ENCODE results near the gene GUCA1A.
"Not testable (repeated sequence)": the region's sequence is repeated elsewhere in the genome, so short reads cannot be mapped to it uniquely, and the experiment has no call there.

GUCA1A gene

GRCh38 chr6:42159431-42160024 is 13.6 kb upstream of the GUCA1A start:
- H3K27me3 ChIP-seq (ENCODE audit: control insufficient read depth, insufficient read depth, low read length): no peaks in the 10 kb centered on the region
- no peaks in the 10 kb centered on the region for H3K36me3 ChIP-seq (ENCODE audit: control insufficient read depth, insufficient read depth, low read length)
- no peaks in the 10 kb centered on the region for H3K9me3 ChIP-seq (ENCODE audit: control insufficient read depth, insufficient read depth, low read length)
- no peak for DNase-seq (ENCODE audit: low read depth, low spot score)
- H3K27ac ChIP-seq (ENCODE audit: low read length): no peak overlapping the region
- H3K4me1 ChIP-seq (ENCODE audit: control insufficient read depth, insufficient read depth, low read length): peaks cover 5% of the 10 kb centered on the region
- H3K4me3 ChIP-seq (ENCODE audit: low read length): no peak overlapping the region
- WGBS (ENCODE audit: insufficient coverage, insufficient read length): no CpG with 5 or more reads among the region's 4 CpGs

- H3K4me3 ChIP-seq (ENCODE audit: low read length): no peak overlapping the region
Observed at GRCh38 chr6:42162384-42162783, 10.8 kb upstream of the GUCA1A start.

GRCh38 chr6:42162812-42163211 is 10.4 kb upstream of the GUCA1A start:
- Histone ChIP-seq H3K4me1 (ENCODE audit: control insufficient read depth, insufficient read depth, low read length) (peaks cover 2% of the 10 kb centered on the region), H3K9me3 (ENCODE audit: control insufficient read depth, insufficient read depth, low read length) (no peaks in the 10 kb centered on the region), H3K36me3 (ENCODE audit: control insufficient read depth, insufficient read depth, low read length) (no peaks in the 10 kb centered on the region), H3K27me3 (ENCODE audit: control insufficient read depth, insufficient read depth, low read length) (no peaks in the 10 kb centered on the region), H3K4me3 (ENCODE audit: low read length) (no peak overlapping the region), H3K27ac (ENCODE audit: low read length) (no peak overlapping the region)
- DNase-seq (ENCODE audit: low read depth, low spot score): no peak
- no CpG with 5 or more reads among the region's 13 CpGs for WGBS (ENCODE audit: insufficient coverage, insufficient read length)

More at GRCh38 chr6:42162384-42162783, 10.8 kb upstream of the GUCA1A start:
- Histone ChIP-seq H3K9me3 (ENCODE audit: control insufficient read depth, insufficient read depth, low read length) (no peaks in the 10 kb centered on the region), H3K36me3 (ENCODE audit: control insufficient read depth, insufficient read depth, low read length) (no peaks in the 10 kb centered on the region), H3K27ac (ENCODE audit: low read length) (no peak overlapping the region), H3K27me3 (ENCODE audit: control insufficient read depth, insufficient read depth, low read length) (no peaks in the 10 kb centered on the region), H3K4me1 (ENCODE audit: control insufficient read depth, insufficient read depth, low read length) (peaks cover 2% of the 10 kb centered on the region)
- WGBS (ENCODE audit: insufficient coverage, insufficient read length): no CpG with 5 or more reads among the region's 7 CpGs
- DNase-seq (ENCODE audit: low read depth, low spot score): no peak

GRCh38 chr6:42163981-42164380 is 9.2 kb upstream of the GUCA1A start:
- no peak overlapping the region for H3K27ac ChIP-seq (ENCODE audit: low read length)
- DNase-seq (ENCODE audit: low read depth, low spot score): no peak
- peaks cover 2% of the 10 kb centered on the region for H3K4me1 ChIP-seq (ENCODE audit: control insufficient read depth, insufficient read depth, low read length)
- no peaks in the 10 kb centered on the region for H3K27me3 ChIP-seq (ENCODE audit: control insufficient read depth, insufficient read depth, low read length)
- H3K4me3 ChIP-seq (ENCODE audit: low read length): no peak overlapping the region
- no CpG with 5 or more reads among the region's 1 CpG for WGBS (ENCODE audit: insufficient coverage, insufficient read length)
- H3K9me3 ChIP-seq (ENCODE audit: control insufficient read depth, insufficient read depth, low read length): no peaks in the 10 kb centered on the region
- no peaks in the 10 kb centered on the region for H3K36me3 ChIP-seq (ENCODE audit: control insufficient read depth, insufficient read depth, low read length)

- Histone ChIP-seq H3K9me3 (ENCODE audit: control insufficient read depth, insufficient read depth, low read length) (no peaks in the 10 kb centered on the region), H3K4me3 (ENCODE audit: low read length) (no peak overlapping the region), H3K27ac (ENCODE audit: low read length) (no peak overlapping the region), H3K27me3 (ENCODE audit: control insufficient read depth, insufficient read depth, low read length) (no peaks in the 10 kb centered on the region), H3K36me3 (ENCODE audit: control insufficient read depth, insufficient read depth, low read length) (no peaks in the 10 kb centered on the region), H3K4me1 (ENCODE audit: control insufficient read depth, insufficient read depth, low read length) (peaks cover 2% of the 10 kb centered on the region)
- no peak for DNase-seq (ENCODE audit: low read depth, low spot score)
- WGBS (ENCODE audit: insufficient coverage, insufficient read length): no CpG with 5 or more reads among the region's 9 CpGs
Observed at GRCh38 chr6:42165016-42165415, 8.1 kb upstream of the GUCA1A start.

DNA sequence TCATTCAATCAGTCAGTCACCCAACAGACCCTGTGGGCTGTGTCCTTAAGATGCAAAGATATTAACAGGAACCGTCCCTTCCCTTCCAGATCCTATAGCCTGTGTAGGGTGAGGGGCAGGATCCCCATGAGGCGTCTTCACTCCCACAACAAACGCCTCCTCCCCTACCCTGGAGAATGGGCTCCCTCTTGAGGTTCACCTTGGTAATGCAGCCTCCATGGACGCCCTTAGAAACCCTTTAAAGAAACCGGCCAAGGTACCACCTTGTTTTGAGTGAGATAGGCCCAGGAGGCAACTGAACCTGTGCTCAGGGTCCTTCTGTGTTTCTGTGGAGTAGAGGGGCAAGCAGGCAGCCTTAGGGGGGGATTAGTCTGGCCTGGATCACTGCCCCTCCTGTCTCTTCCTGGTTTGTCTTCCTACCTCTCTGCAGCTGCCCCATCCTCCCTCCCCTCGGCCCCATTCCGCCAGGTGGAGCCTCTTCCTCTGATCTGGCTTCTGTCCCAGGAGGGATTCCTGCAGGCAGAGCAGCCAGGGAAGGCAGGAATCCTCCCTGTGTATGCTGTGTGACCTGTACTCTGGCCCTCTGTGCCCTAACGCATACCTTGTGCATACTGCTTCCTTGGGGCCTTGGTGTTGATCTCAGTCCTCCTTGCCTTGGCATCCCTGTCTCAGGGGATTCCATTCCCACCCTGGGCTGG is 6.6 kb upstream of the GUCA1A start:
- WGBS (ENCODE audit: insufficient coverage, insufficient read length): no CpG with 5 or more reads among the region's 8 CpGs
- no peaks in the 10 kb centered on the region for H3K36me3 ChIP-seq (ENCODE audit: control insufficient read depth, insufficient read depth, low read length)
- no peak overlapping the region for H3K4me3 ChIP-seq (ENCODE audit: low read length)
- no peaks in the 10 kb centered on the region for H3K9me3 ChIP-seq (ENCODE audit: control insufficient read depth, insufficient read depth, low read length)
- H3K27me3 ChIP-seq (ENCODE audit: control insufficient read depth, insufficient read depth, low read length): no peaks in the 10 kb centered on the region
- DNase-seq (ENCODE audit: low read depth, low spot score): peak; percentile 92
- H3K4me1 ChIP-seq (ENCODE audit: control insufficient read depth, insufficient read depth, low read length): peaks cover 2% of the 10 kb centered on the region
- H3K27ac ChIP-seq (ENCODE audit: low read length): no peak overlapping the region

GRCh38 chr6:42168650-42169049 is 4.5 kb upstream of the GUCA1A start:
- Histone ChIP-seq H3K4me1 (ENCODE audit: control insufficient read depth, insufficient read depth, low read length) (peaks cover 2% of the 10 kb centered on the region; the same call in 1 of the 2 replicates), H3K4me3 (ENCODE audit: low read length) (no peak overlapping the region), H3K36me3 (ENCODE audit: control insufficient read depth, insufficient read depth, low read length) (no peaks in the 10 kb centered on the region), H3K27ac (ENCODE audit: low read length) (no peak overlapping the region), H3K27me3 (ENCODE audit: control insufficient read depth, insufficient read depth, low read length) (no peaks in the 10 kb centered on the region), H3K9me3 (ENCODE audit: control insufficient read depth, insufficient read depth, low read length) (no peaks in the 10 kb centered on the region)
- WGBS (ENCODE audit: insufficient coverage, insufficient read length): no CpG with 5 or more reads among the region's 6 CpGs
- no peak for DNase-seq (ENCODE audit: low read depth, low spot score)

DNA sequence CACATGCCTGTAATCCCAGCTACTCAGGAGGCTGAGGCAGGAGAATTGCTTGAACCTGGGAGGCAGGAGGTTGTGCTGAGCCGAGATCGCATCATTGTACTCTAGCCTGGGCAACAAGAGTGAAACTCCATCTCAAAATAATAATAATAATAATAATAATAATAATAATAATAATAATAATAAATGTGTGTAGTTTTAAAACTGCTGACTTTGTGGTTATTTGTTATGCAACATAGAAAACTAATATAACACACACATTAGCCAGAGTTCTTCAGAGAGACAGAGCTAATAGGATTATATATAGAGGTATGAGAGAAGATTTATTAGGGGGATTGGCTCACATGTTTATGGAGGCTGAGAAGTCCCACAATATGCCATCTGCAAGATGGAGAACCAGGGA is 3.4 kb upstream of the GUCA1A start:
- no CpG with 5 or more reads among the region's 2 CpGs for WGBS (ENCODE audit: insufficient coverage, insufficient read length)
- not testable (repeated sequence) for H3K27ac ChIP-seq (ENCODE audit: low read length); H3K4me3 ChIP-seq (ENCODE audit: low read length); H3K9me3 ChIP-seq (ENCODE audit: control insufficient read depth, insufficient read depth, low read length); H3K27me3 ChIP-seq (ENCODE audit: control insufficient read depth, insufficient read depth, low read length); H3K4me1 ChIP-seq (ENCODE audit: control insufficient read depth, insufficient read depth, low read length); DNase-seq (ENCODE audit: low read depth, low spot score); H3K36me3 ChIP-seq (ENCODE audit: control insufficient read depth, insufficient read depth, low read length)

DNA sequence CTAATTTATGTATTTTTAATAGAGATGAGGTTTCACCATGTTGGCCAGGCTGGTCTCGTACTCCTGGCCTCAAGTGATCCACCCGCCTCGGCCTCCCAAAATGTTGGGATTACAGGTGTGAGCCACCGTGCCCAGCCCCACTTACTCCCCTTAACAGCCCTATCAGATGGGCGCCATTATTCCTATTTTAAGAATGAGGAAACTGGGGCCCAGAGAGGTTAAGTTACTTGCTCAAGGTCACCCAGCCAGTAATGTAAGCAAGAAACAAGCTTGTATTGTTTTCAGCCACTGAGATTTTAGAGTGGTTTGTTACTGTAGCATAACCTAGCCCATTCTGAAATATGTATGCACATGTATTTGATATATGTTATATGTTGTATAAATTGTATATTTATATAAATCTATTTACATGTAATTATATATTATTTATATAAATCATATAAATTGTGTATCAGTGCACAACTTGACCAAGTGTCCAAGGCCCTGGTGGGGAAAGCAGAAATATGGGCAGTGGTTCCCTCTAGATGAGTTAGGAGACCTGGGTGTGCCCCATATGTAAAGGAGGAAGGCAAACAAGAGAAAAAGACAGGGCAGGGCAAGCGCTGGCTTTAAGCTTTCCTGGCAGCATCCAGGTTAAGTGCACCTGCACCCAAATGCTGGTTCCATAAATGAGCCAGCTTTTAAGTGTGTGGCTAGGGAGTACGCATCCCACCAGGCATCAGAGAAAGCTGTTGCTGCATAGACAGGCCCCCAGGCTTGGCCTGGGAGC is 1.2 kb upstream of the GUCA1A start:
- Histone ChIP-seq H3K27ac (ENCODE audit: low read length) (no peak overlapping the region), H3K4me3 (ENCODE audit: low read length) (no peak overlapping the region), H3K36me3 (ENCODE audit: control insufficient read depth, insufficient read depth, low read length) (no peaks in the 10 kb centered on the region), H3K4me1 (ENCODE audit: control insufficient read depth, insufficient read depth, low read length) (no peaks in the 10 kb centered on the region), H3K9me3 (ENCODE audit: control insufficient read depth, insufficient read depth, low read length) (no peaks in the 10 kb centered on the region), H3K27me3 (ENCODE audit: control insufficient read depth, insufficient read depth, low read length) (no peaks in the 10 kb centered on the region)
- WGBS (ENCODE audit: insufficient coverage, insufficient read length): no CpG with 5 or more reads among the region's 7 CpGs
- DNase-seq (ENCODE audit: low read depth, low spot score): no peak

DNA sequence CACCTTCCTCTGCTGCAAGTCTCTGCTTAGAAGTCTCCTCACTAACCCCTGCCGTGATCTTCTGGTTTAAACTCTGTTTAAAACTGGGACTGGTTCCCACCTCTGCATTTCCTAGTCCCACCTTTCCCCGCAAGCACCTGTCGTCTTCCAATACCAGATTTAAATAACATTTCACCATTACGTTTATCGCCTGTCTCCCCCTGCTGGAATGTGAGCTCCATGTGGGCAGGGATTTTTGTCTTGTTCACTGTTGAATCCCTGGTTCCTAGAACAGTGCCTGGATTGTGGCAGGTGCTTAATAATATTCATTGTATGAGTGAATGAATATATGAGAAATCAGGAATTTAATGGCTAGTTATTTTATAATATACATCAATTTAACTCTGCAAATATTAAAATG is 2.7 kb downstream of the GUCA1A start:
- no peak for DNase-seq (ENCODE audit: low read depth, low spot score)
- no peaks in the 10 kb centered on the region for H3K4me1 ChIP-seq (ENCODE audit: control insufficient read depth, insufficient read depth, low read length)
- no CpG with 5 or more reads among the region's 5 CpGs for WGBS (ENCODE audit: insufficient coverage, insufficient read length)

More for the DNA sequence above, 2.7 kb downstream of the GUCA1A start:
- no peak overlapping the region for H3K27ac ChIP-seq (ENCODE audit: low read length)
- H3K27me3 ChIP-seq (ENCODE audit: control insufficient read depth, insufficient read depth, low read length): no peaks in the 10 kb centered on the region
- H3K36me3 ChIP-seq (ENCODE audit: control insufficient read depth, insufficient read depth, low read length): no peaks in the 10 kb centered on the region
- H3K4me3 ChIP-seq (ENCODE audit: low read length): no peak overlapping the region
- no peaks in the 10 kb centered on the region for H3K9me3 ChIP-seq (ENCODE audit: control insufficient read depth, insufficient read depth, low read length)
